HepG2 (cell line): ENCODE data around the gene LMOD3. TPM values are rescaled to one million over a fixed set of nuclear protein-coding genes. Genes with fewer than 3 reads are reported as not detected.

ENCODE experiments used
- HNRNPK ChIP-seq: fragments of 200-400 bp; formaldehyde crosslinking; IDR thresholded peaks from 2 replicates; pipeline ENCODE4 v1.6.1; 2018; ENCODE audit warnings: low read length, low read depth, moderate library complexity, mild to moderate bottlenecking; ENCODE audit not compliant: poor library complexity, severe bottlenecking
- KDM2A ChIP-seq: sonication (generic); formaldehyde crosslinking; IDR thresholded peaks from 2 replicates; pipeline ENCODE4 v1.4.0; 2020; ENCODE audit warnings: low read depth, missing genetic modification reagents, borderline replicate concordance
- MIER2 ChIP-seq: IDR thresholded peaks from 2 replicates; pipeline ENCODE4 v1.6.1; 2016; ENCODE audit warnings: missing biosample characterization, missing genetic modification reagents
- SOX13 ChIP-seq, 3 experiments: fragments of 450-650 bp in 1 of 3; sonication (generic) in 1 of 3; formaldehyde crosslinking in 1 of 3; IDR thresholded peaks in 2 of 3; conservative IDR thresholded peaks in 1 of 3; 2 replicates each; pipeline versions ENCODE4 v1.5.0 to v1.6.1; 2016 to 2020; ENCODE audit warnings: antibody characterized with exemption in 1 of 3, mild to moderate bottlenecking in 1 of 3, missing compliant biosample characterization in 1 of 3, missing genetic modification reagents in 1 of 3, moderate library complexity in 1 of 3
- TCF12 ChIP-seq, 2 experiments: fragments of 450-650 bp in 1 of 2; sonication (generic) in 1 of 2; formaldehyde crosslinking in 1 of 2; IDR thresholded peaks; 2 replicates each; pipeline versions ENCODE4 v1.6.1 to v1.8.0; 2017 to 2022; ENCODE audit warnings: antibody characterized with exemption in 1 of 2, mild to moderate bottlenecking in 1 of 2, missing genetic modification reagents in 1 of 2, moderate library complexity in 1 of 2
- YY1 ChIP-seq: IDR thresholded peaks from 2 replicates; pipeline ENCODE4 v1.6.1; 2011; ENCODE audit warnings: low read length, low read depth, moderate library complexity, mild to moderate bottlenecking; ENCODE audit not compliant: insufficient read depth, insufficient replicate concordance
- ZFYVE20 ChIP-seq: sonication (generic); formaldehyde crosslinking; IDR thresholded peaks from 2 replicates; pipeline ENCODE4 v1.8.0; 2023; ENCODE audit warnings: low read depth, mild to moderate bottlenecking, moderate library complexity, missing genetic modification reagents, borderline replicate concordance
- ZNF143 ChIP-seq: sonication (generic); formaldehyde crosslinking; IDR thresholded peaks from 2 replicates; pipeline ENCODE4 v1.4.0; 2020; ENCODE audit warnings: missing genetic modification reagents
- ZNF839 ChIP-seq: sonication (generic); formaldehyde crosslinking; IDR thresholded peaks from 2 replicates; pipeline ENCODE4 v1.4.0; 2020; ENCODE audit warnings: missing genetic modification reagents, mild to moderate bottlenecking, borderline replicate concordance
- ZNF883 ChIP-seq: sonication (generic); formaldehyde crosslinking; IDR thresholded peaks from 2 replicates; pipeline ENCODE4 v1.5.1; 2020; ENCODE audit warnings: mild to moderate bottlenecking, missing genetic modification reagents; ENCODE audit errors: not compliant biosample characterization
- polyA plus RNA-seq, 8 experiments: library from polyadenylated mRNA; depleted of rRNA in 3 of 8; stranded (reverse) in 7 of 8; unstranded in 1 of 8; fragments of >200 nt; fragmentation: Illumina TruSeq in 4 of 8; extraction: Trizol in 4 of 8; gene quantifications; 2 replicates each; pipeline versions ENCODE4 v1.2.1 to v1.2.3, GENCODE V29; 2011 to 2016; ENCODE audit warnings: low read depth in 4 of 8, missing spikeins in 1 of 8, mixed read lengths in 1 of 8; ENCODE audit not compliant: insufficient read depth in 1 of 8
- total RNA-seq, 5 experiments: library from RNA; depleted of rRNA; stranded (reverse); fragments of >200 nt; fragmentation: Illumina TruSeq; extraction: Trizol; gene quantifications; 2 replicates each; pipeline ENCODE4 v1.2.3, GENCODE V29; 2016; ENCODE audit warnings: low read depth in 1 of 5
- TF ChIP-seq, protein P1 (sequence below): sonication (generic); formaldehyde crosslinking; IDR thresholded peaks from 2 replicates; pipeline ENCODE4 v1.4.0; 2020; ENCODE audit warnings: mild to moderate bottlenecking, missing genetic modification reagents
- TF ChIP-seq, protein P2 (sequence below): sonication (generic); formaldehyde crosslinking; conservative IDR thresholded peaks from 2 replicates; pipeline ENCODE4 v1.4.0; 2020; ENCODE audit warnings: missing genetic modification reagents
- TF ChIP-seq, protein P3 (sequence below): sonication (generic); formaldehyde crosslinking; conservative IDR thresholded peaks from 2 replicates; pipeline ENCODE4 v1.8.0; 2022; ENCODE audit warnings: mild to moderate bottlenecking, moderate library complexity, missing genetic modification reagents
- TF ChIP-seq, protein P4 (sequence below): sonication (generic); formaldehyde crosslinking; IDR thresholded peaks from 2 replicates; pipeline ENCODE4 v1.4.0; 2020; ENCODE audit warnings: mild to moderate bottlenecking, missing genetic modification reagents
- TF ChIP-seq, protein P5 (sequence below): sonication (generic); formaldehyde crosslinking; IDR thresholded peaks from 2 replicates; pipeline ENCODE4 v1.5.1; 2020; ENCODE audit warnings: mild to moderate bottlenecking, missing genetic modification reagents
- TF ChIP-seq, protein P6 (sequence below): IDR thresholded peaks from 2 replicates; pipeline ENCODE4 v1.6.1; 2016; ENCODE audit warnings: missing compliant biosample characterization, missing genetic modification reagents, borderline replicate concordance

LMOD3 gene
- total and polyA plus RNA-seq, 2 of the 13 experiments (the other 11 are each of a cell fraction or from before 2014, with no cell fraction given): not detected

DNA sequence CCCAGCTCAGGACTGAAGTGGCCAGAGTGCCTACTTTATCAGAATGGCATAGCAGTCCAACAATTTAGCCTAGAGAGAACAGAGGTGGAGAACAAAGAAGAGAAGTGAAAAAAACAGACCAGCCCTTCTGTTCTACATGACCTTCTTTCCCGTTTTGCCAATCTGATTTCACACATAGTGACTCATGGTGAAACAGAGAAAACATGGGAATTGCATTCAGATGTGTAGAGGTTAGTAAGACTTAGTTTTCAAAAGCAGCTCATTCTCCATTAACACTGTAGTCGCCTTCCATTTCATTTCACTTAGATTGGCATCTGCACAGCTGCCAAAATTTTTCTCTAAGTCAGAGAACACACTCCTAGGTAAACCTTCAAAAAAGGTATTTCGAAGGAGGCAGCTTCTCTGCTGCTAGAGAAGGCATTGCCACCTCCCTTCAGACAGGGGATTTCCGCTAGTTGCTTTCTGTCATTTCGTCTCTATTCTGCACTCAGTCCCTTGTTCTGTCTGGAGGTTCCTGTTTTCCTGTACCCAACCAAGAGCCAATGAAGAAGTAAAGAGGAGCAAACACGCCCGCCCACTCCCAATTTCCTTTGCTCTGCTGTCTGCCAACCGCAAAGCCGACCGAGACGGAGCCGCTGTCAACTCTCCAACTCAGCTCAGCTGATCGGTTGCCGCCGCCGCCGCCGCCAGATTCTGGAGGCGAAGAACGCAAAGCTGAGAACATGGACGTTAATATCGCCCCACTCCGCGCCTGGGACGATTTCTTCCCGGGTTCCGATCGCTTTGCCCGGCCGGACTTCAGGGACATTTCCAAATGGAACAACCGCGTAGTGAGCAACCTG is 37.8 kb downstream of the LMOD3 start, which contains the start of gene ARL6IP5 (continued):
- no peak for TF ChIP-seq ZNF839
- TF ChIP-seq, protein P1, sequence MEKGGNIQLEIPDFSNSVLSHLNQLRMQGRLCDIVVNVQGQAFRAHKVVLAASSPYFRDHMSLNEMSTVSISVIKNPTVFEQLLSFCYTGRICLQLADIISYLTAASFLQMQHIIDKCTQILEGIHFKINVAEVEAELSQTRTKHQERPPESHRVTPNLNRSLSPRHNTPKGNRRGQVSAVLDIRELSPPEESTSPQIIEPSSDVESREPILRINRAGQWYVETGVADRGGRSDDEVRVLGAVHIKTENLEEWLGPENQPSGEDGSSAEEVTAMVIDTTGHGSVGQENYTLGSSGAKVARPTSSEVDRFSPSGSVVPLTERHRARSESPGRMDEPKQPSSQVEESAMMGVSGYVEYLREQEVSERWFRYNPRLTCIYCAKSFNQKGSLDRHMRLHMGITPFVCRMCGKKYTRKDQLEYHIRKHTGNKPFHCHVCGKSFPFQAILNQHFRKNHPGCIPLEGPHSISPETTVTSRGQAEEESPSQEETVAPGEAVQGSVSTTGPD (CRISPR knock-in tag): no peak
- TF ChIP-seq, protein P2, sequence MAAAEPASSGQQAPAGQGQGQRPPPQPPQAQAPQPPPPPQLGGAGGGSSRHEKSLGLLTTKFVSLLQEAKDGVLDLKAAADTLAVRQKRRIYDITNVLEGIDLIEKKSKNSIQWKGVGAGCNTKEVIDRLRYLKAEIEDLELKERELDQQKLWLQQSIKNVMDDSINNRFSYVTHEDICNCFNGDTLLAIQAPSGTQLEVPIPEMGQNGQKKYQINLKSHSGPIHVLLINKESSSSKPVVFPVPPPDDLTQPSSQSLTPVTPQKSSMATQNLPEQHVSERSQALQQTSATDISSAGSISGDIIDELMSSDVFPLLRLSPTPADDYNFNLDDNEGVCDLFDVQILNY (CRISPR knock-in tag): no peak
- no peak for TF ChIP-seq ZFYVE20 (CRISPR knock-in tag)
- TF ChIP-seq, protein P3, sequence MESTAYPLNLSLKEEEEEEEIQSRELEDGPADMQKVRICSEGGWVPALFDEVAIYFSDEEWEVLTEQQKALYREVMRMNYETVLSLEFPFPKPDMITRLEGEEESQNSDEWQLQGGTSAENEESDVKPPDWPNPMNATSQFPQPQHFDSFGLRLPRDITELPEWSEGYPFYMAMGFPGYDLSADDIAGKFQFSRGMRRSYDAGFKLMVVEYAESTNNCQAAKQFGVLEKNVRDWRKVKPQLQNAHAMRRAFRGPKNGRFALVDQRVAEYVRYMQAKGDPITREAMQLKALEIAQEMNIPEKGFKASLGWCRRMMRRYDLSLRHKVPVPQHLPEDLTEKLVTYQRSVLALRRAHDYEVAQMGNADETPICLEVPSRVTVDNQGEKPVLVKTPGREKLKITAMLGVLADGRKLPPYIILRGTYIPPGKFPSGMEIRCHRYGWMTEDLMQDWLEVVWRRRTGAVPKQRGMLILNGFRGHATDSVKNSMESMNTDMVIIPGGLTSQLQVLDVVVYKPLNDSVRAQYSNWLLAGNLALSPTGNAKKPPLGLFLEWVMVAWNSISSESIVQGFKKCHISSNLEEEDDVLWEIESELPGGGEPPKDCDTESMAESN: peak; percentile 69; the same call in 1 of the 2 replicates
- TF ChIP-seq, protein P4, sequence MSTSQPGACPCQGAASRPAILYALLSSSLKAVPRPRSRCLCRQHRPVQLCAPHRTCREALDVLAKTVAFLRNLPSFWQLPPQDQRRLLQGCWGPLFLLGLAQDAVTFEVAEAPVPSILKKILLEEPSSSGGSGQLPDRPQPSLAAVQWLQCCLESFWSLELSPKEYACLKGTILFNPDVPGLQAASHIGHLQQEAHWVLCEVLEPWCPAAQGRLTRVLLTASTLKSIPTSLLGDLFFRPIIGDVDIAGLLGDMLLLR (CRISPR knock-in tag): peak; percentile 30; the same call in 1 of the 2 replicates
- no peak for TF ChIP-seq HNRNPK
- TF ChIP-seq, protein P5, sequence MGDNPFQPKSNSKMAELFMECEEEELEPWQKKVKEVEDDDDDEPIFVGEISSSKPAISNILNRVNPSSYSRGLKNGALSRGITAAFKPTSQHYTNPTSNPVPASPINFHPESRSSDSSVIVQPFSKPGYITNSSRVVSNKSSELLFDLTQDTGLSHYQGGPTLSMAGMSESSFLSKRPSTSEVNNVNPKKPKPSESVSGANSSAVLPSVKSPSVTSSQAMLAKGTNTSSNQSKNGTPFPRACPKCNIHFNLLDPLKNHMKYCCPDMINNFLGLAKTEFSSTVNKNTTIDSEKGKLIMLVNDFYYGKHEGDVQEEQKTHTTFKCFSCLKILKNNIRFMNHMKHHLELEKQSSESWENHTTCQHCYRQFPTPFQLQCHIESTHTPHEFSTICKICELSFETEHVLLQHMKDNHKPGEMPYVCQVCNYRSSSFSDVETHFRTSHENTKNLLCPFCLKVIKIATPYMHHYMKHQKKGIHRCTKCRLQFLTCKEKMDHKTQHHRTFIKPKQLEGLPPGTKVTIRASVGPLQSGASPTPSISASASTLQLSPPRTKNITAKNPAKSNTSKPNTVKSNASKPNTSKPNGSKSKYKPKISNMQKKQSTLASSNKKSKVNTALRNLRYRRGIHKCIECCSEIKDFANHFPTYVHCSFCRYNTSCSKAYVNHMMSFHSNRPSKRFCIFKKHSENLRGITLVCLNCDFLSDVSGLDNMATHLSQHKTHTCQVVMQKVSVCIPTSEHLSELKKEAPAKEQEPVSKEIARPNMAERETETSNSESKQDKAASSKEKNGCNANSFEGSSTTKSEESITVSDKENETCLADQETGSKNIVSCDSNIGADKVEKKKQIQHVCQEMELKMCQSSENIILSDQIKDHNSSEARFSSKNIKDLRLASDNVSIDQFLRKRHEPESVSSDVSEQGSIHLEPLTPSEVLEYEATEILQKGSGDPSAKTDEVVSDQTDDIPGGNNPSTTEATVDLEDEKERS (CRISPR knock-in tag): 0 out of 2 replicates have a peak, but pooled peaks have one; percentile 9
- no peak for TF ChIP-seq ZNF883 (CRISPR knock-in tag)
- peak; percentile 81 for TF ChIP-seq YY1
- peak; percentile 81; the same call in 1 of the 2 replicates for TF ChIP-seq KDM2A (CRISPR knock-in tag)
- TF ChIP-seq ZNF143: peak; percentile 47; the same call in 1 of the 2 replicates
- TF ChIP-seq MIER2: peak; percentile 27; the same call in 1 of the 2 replicates
- TF ChIP-seq TCF12 (IDR thresholded peaks at IDR 0.05): no peak
- TF ChIP-seq TCF12 (CRISPR knock-in tag; IDR thresholded peaks at IDR 0.05): no peak
- TF ChIP-seq SOX13 (IDR thresholded peaks at IDR 0.05): no peak
- peak in 1 of 2 experiments; percentile 33; a peak in 1 of 4 replicates for TF ChIP-seq SOX13 (CRISPR knock-in tag; conservative IDR thresholded peaks at IDR 0.05 in 1 of 2, IDR thresholded peaks at IDR 0.05 in 1 of 2)
- TF ChIP-seq, protein P6, sequence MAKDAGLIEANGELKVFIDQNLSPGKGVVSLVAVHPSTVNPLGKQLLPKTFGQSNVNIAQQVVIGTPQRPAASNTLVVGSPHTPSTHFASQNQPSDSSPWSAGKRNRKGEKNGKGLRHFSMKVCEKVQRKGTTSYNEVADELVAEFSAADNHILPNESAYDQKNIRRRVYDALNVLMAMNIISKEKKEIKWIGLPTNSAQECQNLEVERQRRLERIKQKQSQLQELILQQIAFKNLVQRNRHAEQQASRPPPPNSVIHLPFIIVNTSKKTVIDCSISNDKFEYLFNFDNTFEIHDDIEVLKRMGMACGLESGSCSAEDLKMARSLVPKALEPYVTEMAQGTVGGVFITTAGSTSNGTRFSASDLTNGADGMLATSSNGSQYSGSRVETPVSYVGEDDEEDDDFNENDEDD (CRISPR knock-in tag): peak; percentile 39; the same call in 1 of the 2 replicates
